GM12875 (cell line): Measurements from ENCODE around the gene PACS1.

ENCODE experiments used
- H3K4me3 ChIP-seq: one replicate; pipeline ENCODE4 v1.5.1; 2011; ENCODE audit warnings: low read depth, low read length, control low read depth
- TF ChIP-seq, protein P1 (sequence below): IDR thresholded peaks from 2 replicates; pipeline ENCODE4 v1.5.1; 2011; ENCODE audit warnings: low read depth, mild to moderate bottlenecking, control low read depth, inconsistent platforms, low read length, moderate library complexity, borderline replicate concordance; ENCODE audit not compliant: insufficient read depth

Gene PACS1

DNA sequence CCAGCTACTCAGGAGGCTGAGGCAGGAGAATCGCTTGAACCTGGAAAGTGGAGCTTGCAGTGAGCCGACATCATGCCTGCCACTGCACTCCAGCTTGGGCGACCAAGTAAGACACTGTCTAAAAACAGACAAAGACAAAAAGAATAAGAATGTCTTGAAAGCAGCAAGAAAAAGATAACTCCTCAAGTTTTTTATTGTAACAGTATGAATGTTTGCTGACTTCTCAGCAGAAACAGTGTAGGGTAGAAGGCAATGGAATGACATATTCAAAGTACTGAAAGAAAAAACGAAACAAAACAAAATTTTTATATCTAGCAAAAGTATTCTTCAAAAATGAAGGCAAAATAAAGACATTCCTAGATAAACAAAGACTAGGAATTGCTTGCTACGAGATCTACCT, 76.9 kb downstream of the PACS1 start:
- H3K4me3 ChIP-seq, result no peak overlapping the region
- TF ChIP-seq, protein P1, sequence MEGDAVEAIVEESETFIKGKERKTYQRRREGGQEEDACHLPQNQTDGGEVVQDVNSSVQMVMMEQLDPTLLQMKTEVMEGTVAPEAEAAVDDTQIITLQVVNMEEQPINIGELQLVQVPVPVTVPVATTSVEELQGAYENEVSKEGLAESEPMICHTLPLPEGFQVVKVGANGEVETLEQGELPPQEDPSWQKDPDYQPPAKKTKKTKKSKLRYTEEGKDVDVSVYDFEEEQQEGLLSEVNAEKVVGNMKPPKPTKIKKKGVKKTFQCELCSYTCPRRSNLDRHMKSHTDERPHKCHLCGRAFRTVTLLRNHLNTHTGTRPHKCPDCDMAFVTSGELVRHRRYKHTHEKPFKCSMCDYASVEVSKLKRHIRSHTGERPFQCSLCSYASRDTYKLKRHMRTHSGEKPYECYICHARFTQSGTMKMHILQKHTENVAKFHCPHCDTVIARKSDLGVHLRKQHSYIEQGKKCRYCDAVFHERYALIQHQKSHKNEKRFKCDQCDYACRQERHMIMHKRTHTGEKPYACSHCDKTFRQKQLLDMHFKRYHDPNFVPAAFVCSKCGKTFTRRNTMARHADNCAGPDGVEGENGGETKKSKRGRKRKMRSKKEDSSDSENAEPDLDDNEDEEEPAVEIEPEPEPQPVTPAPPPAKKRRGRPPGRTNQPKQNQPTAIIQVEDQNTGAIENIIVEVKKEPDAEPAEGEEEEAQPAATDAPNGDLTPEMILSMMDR, result no peak

DNA sequence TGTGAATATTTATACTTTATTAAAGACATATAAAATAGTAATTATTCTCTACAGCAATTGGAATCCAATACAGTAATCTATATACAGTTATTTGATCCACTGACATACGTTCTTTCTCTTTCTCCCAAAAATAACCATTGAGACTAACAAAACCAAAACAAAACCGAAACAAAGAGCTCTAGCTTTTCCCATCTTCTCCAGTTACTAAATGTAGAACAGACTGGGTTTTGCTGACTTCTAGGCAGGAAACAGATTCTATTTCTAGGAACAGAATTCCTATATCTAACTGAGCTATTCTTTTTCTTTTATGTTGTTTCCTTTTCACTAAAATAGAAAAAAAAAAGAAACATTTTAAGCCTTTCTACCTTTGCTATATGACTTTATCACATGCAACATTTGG, 80.1 kb downstream of the PACS1 start:
- TF ChIP-seq, protein P1, result no peak
- no peak overlapping the region for H3K4me3 ChIP-seq

DNA sequence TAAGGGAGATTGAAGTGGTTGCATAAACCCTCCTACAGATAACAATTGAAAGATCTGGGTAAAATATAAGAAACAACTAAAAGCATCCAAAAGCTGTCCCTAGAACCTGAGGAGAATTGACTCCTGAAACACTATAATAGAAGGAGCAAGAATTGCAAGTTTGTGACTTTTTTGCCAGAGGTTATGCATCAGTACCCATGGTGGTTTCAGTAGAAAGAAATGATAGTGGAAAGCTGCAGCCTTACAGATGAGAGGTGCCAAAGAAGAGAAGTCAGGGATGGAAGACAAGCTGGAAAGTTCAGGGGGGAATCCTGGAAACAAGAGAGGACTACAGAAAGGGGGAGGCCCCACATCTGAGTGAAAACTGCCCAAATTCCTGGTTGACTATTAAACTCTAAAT, 80.7 kb downstream of the PACS1 start:
- H3K4me3 ChIP-seq, result no peak overlapping the region
- TF ChIP-seq, protein P1, result no peak

DNA sequence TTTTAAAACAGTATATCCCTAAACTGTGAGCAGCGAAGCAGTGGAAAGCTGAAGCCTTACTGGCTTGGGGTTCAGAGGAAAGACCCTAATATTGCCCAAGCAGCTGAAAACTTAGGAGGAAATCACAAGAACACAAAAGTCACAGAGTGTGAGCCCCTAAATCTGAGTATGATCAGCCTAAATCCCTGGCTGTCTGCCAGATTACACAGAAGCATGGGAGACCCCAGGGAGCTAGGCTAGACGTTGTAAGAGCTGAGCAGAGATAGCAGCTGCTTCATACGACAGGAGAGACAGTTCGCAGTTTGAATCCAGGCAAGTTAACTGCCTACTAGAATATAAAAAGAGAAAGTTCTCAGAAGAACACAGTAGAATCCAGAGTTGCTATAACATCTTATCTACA, 81.2 kb downstream of the PACS1 start:
- TF ChIP-seq, protein P1, result no peak
- H3K4me3 ChIP-seq, result no peak overlapping the region

DNA sequence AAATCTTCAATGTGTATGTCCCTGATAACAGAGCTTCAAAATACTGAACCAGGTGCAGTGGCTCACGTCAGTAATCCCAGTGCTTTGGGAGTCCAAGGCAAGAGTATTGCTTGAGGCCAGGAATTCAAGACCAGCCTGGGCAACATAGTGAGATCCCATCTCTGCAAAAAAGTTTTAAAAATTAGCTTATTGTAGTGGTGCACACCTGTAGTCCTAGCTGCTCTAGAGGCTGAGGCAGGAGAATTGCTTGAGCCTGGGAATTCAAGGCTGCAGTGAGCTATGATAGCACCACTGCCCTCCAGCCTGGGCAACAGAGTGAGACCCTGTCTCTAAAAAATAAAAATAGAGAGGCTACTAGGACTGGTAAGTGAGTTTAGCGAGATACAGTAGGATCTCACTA, 84.0 kb downstream of the PACS1 start:
- H3K4me3 ChIP-seq, result no peak overlapping the region
- TF ChIP-seq, protein P1, result no peak

DNA sequence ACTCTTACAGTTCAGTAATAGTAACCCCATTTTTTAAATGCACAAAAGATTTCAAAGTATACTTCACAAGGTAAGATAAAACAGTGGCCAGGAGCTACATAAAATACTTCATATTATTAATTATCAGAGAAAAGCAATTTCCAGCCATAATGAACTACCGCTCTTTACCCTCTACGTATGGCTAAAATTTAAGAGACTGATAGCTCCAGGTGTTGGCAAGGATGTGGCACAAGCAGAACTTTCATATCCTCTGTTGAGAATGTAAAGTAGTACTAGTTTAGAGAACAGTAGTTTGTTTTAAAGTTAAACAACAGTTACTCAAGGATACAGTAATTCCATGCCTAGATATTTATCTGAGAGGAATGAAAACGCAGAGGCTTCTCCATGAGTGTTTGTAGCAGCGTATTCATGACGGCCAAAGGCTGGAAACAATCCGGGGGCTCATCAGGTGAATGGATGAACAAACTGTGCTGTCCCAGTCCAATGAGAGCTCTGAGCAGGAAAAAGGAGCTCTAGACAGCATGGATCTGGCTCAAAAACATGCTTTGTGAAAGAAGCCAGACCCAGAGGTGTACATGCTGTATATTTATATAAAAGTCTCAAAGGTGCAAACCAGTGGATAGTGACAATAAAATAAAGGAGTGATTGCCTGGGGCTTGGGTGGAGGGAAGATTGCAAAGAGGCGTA, 85.5 kb downstream of the PACS1 start:
- TF ChIP-seq, protein P1, result no peak
- no peak overlapping the region for H3K4me3 ChIP-seq

DNA sequence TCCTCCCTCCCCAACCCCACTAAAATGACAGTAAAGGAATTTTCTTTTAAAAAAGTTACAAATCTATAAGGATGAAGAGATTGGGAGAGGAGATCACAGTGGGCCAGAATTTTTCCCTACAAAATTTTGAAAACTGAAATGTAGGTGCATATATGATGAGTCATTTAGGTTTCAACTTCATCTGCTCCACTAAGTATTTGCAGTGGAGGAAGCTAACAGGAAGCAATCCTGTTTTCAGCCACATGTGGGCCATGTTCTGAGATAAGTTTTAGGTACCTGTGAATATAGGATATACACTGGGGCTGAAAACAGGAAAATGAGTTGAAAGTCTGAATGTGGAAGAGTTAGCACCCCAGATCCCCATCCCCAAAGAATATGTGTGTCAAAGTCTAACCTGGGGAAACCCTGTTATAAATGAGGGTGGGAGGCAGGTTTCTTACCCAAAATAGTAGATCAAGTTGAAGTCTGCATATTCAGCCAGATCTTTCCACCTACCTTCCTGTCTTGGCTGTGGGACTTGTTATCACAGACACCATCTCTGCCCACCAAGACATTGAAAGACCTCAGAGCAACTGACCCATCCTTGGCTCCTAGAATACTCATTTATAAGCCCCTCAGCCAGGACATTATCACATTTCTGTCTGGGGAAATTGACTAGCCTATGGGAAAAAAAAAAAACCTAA, 87.3 kb downstream of the PACS1 start:
- H3K4me3 ChIP-seq, result no peak overlapping the region
- TF ChIP-seq, protein P1, result no peak
